Measurements from ENCODE around the gene OSBPL1A.

- TF ChIP-seq CTCF (IDR thresholded peaks at IDR 0.05) (no peak), POLR2A (IDR thresholded peaks at IDR 0.05) (no peak)
Observed at GRCh38 chr18:24270937-24271380, 126.7 kb downstream of the OSBPL1A start.

All from right lobe of liver (tissue), 4 donors.